Posterior vena cava (tissue), 2 donors: ENCODE measurements around the gene LRFN5. TPM values are rescaled to one million over a fixed set of nuclear protein-coding genes. Genes with fewer than 3 reads are reported as not detected.
"Not testable (repeated sequence)": the region's sequence is repeated elsewhere in the genome, so short reads cannot be mapped to it uniquely, and the experiment has no call there.

ENCODE experiments used
- DNase-seq: peaks from one replicate; pipeline ENCODE4 v3.0.0-alpha.2; 2020; ENCODE audit warnings: low spot score
- intact Hi-C, 2 donors: fragments of 100-400 bp; cut with DNase I; formaldehyde crosslinking; loops; one replicate each; pipeline versions ENCODE4 v1.14.1 to v1.14.2; 2022 to 2023
- total RNA-seq, 2 donors: library from RNA; stranded (reverse); fragmentation: NEBNext Ultra II Directional; extraction: Animal tissue kit (Norgen Biotek cat#: 25700); gene quantifications; one replicate each; pipeline ENCODE4 v1.2.1, GENCODE V29; 2021
- donor health status: DM: yes; HTN: yes; CAD: no.
- donor health status: DM: yes; HTN: yes; CAD: no.

LRFN5 gene
- total RNA-seq, 2 donors from 2014 or later: 0.38 to 0.74 TPM

DNA sequence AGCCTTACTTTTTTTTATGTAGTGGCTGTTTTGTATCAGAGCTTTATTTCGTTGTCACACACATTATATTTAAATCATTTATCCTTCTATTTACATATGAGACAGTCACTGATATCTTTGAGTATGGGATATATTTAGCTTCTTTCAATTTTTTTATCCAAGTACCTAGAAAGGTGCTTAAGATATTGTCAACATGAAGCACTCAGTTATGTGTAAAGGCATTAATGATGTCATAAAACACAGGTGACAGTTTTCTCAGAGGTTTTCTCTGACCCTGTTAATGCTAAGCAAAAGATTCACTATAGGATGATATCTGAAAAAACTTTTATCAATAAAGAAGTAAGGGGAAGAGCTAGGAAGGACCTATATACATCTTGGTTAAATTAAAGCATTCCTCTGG, 23.2 kb downstream of the LRFN5 start:
- intact Hi-C loops: no loop called here
- no peak for DNase-seq

DNA sequence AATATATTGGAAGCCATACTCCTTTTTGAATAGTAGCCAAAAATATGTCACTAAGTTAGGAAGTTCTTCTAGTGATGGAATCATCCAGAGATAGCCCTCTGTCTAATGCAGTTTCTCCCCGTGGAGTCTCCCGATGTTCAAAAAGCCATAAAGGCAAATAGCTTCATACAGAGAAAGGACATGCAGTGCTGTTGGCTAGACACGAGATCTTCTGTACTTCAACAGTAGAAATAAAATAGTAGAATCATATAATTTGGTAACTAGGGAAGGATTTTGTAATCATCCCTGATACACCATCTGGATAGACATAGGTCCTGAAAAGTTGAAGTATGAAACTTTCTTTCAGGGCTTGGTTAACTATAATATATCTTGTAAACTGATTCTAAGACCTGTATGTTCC, 27.6 kb downstream of the LRFN5 start:
- intact Hi-C loops: no loop called here
- no peak for DNase-seq

DNA sequence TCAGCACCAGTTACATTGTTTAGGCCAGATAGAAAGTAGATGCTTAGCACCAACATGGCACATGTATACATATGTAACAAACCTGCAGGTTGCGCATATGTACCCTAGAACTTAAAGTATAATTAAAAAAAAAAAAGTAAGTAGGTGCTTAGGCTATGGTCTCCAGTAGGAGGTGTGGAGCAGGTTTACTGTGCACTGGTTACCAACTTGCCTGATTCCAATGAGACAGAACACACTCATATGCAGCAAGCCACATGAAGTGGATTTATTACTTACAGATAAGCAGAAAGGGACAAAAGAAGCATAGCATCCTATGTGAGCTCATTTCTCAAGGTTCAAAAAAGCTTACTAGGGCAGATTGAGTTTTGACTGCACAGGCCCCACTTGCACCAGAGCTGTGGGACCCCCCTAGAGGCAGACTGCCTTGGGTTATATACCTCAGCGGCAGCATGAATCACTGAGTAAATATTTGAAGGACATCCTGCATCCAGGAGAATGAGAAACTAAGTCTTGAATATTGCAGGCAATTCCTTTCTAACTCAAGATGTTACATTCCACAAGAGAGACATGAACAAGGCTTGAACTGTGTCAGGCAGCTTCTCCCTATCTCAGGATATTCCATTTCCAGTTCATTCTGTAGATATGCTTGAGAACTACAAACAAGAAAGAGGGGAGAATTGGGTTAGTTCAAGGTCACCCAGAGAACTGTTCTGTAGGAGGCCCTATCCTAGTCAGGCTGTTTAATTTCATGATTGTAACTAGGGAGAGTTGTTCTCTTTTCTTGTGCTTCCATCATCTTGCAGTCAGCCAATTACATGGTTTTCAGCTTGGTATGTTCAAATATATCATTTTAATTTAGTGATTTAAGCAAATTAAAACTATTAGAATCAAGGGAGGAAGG, 30.1 kb downstream of the LRFN5 start:
- no peak for DNase-seq
- intact Hi-C loops: no loop called here

DNA sequence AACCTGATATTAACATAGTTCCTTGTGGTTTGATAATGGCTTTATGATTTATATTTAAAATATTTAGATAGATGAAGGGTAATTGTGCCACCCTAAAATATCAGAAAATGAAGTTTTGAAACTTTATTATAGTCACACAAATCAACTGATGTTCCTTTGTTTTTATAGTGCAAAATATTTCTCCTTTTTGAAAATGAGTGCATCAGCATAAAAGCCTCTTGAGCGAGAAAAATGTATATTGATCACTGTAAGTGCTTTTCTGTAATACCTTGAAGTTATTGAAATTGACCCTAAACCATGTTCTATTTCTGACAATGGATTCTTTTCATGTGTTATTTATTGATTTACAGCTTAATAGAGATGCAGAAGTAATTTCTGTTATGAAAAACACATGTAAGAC, 35.0 kb downstream of the LRFN5 start:
- no peak for DNase-seq
- intact Hi-C loops: no loop called here

DNA sequence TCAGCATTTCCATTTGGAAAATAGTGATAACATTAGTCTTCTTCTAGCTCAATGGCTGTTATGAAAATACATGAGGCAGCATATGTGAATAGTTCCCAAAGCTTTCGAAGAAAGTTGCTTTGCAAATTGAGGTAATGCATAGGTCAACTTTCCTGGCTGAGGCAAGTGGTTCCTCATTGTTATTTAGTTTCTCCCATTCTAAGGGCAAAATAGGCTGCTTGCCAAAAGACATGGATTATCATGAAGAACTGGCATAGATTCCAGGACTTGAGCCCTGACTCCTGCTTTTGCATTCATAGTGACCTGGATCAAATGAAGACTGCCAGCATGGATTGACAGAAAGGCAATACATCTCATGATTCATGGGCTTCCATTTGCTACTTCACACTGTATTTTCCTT, 35.7 kb downstream of the LRFN5 start:
- DNase-seq: no peak
- intact Hi-C loops: no loop called here

DNA sequence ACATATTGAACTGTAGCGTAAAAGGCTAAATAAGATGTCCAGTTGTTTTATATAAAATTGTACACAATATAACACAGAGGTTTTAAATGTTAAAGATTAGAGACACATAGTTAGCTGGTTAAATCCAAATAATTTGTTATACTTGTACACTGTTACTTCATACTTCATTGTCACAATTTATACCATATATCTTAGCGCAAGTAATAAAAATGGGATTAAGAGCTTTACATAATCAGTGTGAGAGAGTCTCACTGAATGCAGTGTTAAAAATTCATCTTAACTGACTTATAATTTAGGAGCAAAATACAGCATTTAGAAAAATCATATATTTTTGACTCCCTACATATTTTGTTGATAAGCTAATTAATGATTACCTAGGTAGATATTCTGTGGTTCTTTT, 36.1 kb downstream of the LRFN5 start:
- intact Hi-C loops: no loop called here
- DNase-seq: no peak

DNA sequence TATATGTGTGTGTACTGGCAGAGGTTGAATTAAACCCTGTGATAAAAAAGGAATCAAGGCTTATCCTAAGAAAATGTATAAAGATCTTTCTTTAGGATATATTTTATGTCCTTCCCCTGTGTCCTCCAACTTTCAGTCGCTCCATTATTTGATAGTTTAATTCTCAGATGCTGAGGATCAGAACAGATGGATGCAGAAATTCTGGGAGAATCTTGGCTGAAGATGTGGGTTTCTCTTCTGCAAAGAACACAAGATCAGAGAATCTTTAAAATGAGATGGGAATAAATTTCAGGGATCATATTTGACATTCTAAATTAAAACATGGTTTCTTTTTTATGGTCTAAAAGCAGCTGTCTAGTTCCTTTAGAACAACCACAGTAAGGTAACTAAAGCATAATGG, 37.9 kb downstream of the LRFN5 start:
- intact Hi-C loops: no loop called here
- no peak for DNase-seq

DNA sequence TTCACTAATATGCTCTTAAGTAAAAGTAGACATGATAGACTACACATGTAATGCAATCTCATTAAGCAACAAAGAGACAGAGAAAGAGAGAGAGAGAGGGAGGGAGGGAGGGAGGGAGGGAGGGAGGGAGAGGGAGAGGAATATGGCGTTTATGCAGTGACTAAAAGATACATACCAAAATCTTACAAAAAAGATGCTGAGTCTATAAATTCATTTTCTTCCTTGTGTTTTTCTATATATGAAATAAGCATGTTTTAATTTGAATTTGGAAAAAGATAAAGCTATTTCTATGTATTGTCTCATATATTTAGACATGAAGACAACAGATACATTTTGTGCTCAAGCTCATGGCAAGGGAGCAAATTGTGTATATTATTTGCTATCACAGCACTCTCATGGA, 44.1 kb downstream of the LRFN5 start:
- intact Hi-C loops: no loop called here
- DNase-seq: no peak

DNA sequence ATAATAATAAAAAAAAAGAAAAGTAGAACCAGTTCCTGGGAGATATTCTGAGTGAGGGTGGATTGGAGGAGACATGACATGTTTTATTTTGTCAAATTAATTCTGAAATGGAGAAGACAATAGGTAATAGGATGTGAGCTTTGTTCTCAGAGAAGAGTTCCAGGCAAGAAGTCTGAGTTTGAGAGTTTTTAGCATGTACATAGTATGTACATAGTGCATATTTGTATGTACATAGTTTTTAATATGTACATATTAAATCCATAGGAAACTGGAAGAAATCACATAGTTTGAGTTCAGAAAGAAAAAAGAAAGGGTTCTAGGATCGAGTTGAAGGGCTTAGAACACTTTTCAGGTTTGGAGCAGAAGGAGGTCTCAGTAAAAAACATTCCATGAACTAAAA, 47.5 kb downstream of the LRFN5 start:
- intact Hi-C loops: no loop called here
- no peak for DNase-seq

DNA sequence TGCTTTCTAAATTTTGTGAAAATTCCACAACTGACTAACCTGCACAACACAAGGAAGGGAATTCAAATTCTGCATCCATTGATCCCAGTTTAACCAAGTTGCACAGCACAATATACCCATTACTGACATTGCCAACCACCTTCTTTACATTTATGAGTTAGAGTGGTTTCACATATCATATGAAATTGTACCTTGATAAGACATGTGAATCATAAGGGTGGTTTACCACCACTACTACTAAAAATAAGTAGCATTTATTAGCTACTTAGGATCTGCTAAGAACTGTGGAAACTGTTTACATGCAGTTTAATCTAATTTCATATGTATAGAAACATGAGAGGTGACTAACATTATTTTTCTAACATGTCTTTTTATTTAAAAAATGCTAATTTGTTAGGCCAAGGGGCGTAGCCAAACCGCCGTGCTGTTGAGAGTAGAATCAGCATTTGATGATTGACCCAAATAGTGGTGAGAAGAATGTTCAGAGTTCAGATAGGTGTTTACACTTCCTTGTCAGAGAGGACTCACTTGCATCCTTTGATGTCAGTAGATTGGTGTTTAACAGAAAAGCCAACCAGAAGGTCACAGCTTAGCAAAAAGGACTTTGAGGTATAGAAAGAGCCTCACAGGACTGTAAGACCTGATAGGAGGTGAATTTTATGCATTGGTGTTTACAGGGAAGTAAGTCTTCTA, 56.2 kb downstream of the LRFN5 start:
- intact Hi-C loops: no loop called here
- no peak for DNase-seq

DNA sequence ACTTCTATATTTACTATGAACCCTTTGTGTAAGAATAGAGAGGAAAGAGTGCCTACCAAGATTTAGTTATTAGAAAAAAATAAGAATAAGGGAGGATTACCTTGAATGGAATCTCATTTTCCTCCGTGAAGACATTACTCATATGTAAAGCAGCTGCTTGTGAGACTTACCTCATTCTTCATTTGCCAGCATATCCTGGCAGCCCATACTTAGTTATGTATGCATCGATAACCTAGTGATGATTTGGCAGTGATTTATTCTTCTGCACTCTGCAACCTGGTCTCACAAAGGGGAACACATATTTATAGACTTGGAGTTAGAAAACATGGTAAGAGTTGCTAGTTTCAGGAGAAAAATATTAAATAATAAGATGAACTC, 56.8 kb downstream of the LRFN5 start:
- no peak for DNase-seq
- intact Hi-C loops: no loop called here

DNA sequence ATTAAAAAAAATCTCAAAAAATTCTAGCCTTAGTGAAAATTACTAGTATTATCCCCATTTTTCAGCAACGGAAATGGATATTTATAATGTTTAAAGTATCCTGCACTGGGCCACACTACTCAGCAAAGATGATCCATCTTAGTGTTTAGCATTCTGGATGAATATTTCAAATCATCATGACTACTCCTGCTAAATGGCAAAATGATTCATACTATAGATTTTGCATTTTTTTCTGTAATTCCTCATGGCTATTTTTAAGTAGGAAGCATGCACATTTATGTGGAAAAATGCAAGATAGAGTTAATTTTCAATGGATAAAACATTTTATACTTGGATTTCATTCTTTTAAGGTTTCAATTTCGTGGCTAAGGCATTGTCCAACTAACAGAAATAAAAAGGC, 59.6 kb downstream of the LRFN5 start:
- DNase-seq: no peak
- intact Hi-C loops: no loop called here

DNA sequence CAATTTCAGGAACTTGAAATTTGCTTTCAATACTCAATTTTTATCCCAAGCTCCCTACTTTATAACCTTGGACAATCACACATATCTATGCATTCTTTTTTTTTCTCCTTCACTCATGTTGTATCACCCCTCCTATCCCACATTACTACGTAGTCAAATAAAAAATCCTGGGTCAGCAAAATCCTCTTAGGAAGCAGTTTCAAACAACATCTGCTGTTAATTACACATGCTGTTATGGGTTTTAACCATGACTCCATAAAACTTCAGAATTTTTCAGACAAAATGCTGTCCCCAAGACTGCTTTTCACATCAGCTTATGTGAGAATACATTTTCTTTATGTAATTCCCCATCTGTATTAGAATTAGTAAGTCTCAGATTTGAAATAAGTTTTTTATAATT, 61.7 kb downstream of the LRFN5 start:
- intact Hi-C loops: no loop called here
- DNase-seq: no peak

DNA sequence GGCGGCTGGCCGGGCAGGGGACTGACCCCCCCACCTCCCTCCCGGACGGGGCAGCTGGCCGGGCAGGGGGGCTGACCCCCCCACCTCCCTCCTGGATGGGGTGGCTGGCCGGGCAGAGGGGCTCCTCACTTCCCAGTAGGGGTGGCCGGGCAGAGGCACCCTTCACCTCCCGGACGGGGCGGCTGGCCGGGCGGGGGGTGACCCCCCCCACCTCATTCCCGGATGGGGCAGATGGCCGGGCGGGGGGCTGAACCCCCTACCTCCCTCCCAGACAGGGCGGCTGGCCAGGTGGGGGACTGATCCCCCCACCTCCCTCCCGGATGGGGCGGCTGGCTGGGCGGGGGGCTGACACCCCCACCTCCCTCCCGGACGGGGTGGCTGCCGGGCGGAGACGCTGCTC, 66.9 kb downstream of the LRFN5 start:
- intact Hi-C loops, DNase-seq: not testable (repeated sequence)

DNA sequence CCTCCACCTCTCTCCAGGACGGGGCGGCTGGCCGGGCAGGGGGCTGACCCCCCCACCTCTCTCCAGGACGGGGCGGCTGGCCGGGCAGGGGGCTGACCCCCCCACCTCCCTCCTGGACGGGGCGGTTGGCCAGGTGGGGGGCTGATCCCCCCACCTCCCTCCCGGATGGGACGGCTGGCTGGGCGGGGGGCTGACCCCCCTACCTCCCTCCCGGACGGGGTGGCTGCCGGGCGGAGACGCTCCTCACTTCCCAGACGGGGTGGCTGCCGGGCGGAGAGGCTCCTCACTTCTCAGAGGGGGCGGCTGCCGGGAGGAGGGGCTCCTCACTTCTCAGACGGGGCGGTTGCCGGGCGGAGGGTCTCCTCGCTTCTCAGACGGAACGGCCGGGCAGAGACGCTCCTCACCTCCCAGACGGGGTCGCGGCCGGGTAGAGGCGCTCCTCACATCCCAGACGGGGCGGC, 67.9 kb downstream of the LRFN5 start:
- peak; percentile 66 for DNase-seq
- intact Hi-C loops: not testable (repeated sequence)

DNA sequence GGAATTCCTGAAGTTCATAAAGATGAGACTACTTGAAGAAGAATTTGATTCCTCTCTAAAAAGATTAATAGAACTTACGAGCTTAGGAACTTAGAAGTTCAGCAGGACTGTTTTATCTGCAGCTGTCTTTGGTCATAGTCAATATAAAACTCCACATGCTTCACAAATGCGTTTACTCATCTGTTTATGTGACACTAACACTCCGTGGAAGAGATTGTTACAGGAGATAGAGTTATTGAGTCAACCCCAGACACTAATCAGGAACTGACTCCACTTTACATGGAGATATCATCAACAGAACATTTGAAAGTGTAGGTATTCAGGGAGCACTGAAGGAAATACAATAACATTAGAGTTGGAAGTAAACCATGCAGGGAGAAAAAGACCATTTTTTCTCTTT, 92.8 kb downstream of the LRFN5 start:
- no peak for DNase-seq
- intact Hi-C loops: no loop called here

DNA sequence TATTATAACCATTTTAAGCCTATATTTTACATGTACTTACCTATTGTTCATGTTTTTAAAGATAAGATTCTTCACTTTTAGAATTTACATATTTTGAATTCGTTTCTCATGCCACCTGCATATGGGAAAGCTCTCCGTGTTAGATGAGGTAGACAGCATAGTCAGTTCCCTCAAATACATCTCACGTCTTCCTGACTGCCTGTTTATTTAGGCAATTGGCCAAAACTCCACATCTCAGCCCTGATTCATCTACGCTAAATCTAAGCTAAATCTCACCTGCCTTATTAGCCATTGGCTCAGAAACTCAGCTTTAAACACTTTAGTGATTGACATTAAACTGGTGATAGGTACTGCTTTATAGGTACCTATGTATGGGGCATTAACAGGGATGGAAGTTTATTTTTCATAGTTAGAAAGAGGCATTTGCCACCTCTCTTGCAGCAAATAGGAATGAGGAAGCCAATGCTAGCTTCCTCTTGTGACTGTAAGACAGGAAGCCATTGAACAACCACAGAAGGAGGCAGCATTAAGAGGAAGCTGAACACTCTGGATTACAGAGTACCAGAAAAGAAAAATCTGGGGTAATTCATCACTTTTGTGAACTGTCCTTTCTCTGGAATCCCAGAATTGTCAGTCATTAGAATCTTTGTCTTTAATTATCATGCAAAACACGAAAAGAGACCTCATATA, 111.9 kb downstream of the LRFN5 start:
- DNase-seq: no peak
- intact Hi-C loops: no loop called here

DNA sequence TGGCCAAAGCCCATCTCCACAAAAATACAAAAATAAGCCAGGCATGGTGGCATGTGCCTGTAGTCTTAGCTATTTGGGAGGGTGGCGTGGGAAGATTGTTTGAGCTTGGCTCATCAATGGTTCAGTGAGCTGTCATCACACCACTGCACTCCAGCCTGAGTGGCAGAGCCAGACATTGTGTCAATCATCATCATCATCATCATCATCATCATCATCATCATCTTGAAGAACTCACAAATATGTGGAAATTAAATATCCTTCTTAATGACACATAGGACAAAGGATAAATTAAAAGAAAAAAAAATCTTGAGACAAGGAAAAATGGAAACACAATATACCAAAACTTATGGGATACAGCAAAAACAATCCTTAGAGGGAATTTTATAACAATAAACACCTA, 132.5 kb downstream of the LRFN5 start:
- intact Hi-C loops: no loop called here
- DNase-seq: no peak

DNA sequence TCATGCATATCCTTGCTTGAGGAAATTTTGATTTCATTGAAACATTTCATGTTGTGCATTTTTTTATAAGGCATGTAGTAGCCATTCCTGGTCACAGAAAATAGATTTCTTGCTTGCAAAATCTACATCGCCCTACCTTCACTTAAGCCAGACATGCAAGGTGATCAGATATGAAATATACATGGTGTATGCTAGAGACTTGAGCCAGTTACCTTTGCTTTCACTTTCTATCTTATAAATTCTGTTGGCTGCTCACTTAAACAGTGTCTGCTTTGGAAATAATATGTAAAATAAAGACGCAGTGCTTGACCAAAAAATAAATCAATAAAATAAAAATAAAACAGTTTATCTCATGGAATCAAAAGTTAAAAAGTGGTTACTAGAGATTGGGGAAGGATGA, 136.5 kb downstream of the LRFN5 start:
- intact Hi-C loops: no loop called here
- DNase-seq: no peak

DNA sequence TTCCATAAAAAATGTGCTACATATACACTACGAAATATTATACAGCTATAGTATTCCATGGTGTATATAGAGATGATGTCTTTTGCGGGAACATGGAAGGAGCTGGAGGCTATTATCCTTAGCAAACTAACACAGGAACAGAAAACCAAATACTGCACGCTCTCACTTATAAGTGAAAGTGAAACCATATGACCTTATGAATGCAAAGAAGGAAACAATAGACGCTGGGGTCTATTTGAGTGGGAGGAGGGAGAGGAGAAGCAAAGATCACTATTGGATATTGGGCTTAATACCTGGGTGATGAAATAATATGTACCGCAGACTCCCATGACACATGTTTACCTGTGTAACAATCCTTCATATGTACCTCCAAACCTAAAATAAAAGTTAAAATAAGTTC, 142.8 kb downstream of the LRFN5 start:
- no peak for DNase-seq
- intact Hi-C loops: no loop called here
